ENCODE results near the gene SYNPR.

DNA sequence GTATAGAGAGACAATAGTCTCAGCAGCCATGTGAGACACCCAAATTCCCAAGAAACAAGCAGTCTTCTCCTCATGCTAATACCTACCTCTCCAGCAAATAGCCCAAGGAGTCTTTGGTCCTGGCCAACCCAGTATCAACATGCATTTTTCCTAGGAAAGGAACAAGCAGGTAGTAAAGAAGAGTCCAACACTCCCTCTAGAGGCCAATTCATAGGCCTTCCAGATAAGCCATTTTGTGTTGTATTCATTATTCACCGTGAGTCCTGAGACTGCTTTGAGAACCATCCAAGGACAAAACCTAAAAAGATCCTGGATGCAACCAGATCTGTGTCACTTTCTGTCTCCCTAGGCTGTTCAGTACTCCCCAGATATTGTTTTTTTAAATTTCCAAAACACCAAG, 310.8 kb downstream of the SYNPR start:
- TF ChIP-seq ZNF70 (CRISPR knock-in tag; IDR thresholded peaks at IDR 0.05) (no peak), ZFP3 (CRISPR knock-in tag; IDR thresholded peaks at IDR 0.05) (no peak), ZNF8 (CRISPR knock-in tag; IDR thresholded peaks at IDR 0.05) (no peak), ISL1 (CRISPR knock-in tag; IDR thresholded peaks at IDR 0.05) (no peak), BACH2 (CRISPR knock-in tag; IDR thresholded peaks at IDR 0.05; ENCODE audit: borderline replicate concordance) (no peak), SNAI2 (CRISPR knock-in tag; IDR thresholded peaks at IDR 0.05) (no peak), PPARA (CRISPR knock-in tag; IDR thresholded peaks at IDR 0.05; ENCODE audit: borderline replicate concordance) (no peak), CSDC2 (CRISPR knock-in tag; IDR thresholded peaks at IDR 0.05) (no peak), RARB (CRISPR knock-in tag; IDR thresholded peaks at IDR 0.05) (no peak), ARNTL (CRISPR knock-in tag; IDR thresholded peaks at IDR 0.05; ENCODE audit: borderline replicate concordance, low read depth) (no peak)
- TF ChIP-seq, protein P1, sequence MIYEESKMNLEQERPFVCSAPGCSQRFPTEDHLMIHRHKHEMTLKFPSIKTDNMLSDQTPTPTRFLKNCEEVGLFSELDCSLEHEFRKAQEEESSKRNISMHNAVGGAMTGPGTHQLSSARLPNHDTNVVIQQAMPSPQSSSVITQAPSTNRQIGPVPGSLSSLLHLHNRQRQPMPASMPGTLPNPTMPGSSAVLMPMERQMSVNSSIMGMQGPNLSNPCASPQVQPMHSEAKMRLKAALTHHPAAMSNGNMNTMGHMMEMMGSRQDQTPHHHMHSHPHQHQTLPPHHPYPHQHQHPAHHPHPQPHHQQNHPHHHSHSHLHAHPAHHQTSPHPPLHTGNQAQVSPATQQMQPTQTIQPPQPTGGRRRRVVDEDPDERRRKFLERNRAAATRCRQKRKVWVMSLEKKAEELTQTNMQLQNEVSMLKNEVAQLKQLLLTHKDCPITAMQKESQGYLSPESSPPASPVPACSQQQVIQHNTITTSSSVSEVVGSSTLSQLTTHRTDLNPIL (CRISPR knock-in tag; IDR thresholded peaks at IDR 0.05; ENCODE audit: low read depth): no peak

Data from SK-N-SH treated with all-trans-retinoic acid at 6 μM for 48 hours (cell line).